Measurements from ENCODE around the gene HSPA1L.

DNA sequence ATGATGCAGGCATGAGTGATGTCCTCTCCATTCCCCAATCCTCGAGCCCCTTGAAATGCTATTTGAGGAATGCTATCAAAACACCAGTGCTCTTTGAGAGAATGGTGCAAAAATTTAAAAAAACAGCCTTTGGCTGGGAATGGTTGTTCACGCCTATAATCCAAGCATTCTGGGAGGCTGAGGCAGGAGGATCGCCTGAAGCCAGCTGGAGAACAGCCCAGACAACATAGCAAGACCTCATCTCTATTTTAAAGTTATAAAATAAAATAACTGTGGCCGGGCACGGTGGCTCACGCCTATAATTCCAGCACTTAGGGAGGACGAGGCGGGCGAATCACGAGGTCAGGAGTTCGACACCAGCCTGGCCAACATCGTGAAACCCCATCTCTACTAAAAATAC lies 15.3 kb downstream of the HSPA1L start:
- TF ChIP-seq, protein P1, sequence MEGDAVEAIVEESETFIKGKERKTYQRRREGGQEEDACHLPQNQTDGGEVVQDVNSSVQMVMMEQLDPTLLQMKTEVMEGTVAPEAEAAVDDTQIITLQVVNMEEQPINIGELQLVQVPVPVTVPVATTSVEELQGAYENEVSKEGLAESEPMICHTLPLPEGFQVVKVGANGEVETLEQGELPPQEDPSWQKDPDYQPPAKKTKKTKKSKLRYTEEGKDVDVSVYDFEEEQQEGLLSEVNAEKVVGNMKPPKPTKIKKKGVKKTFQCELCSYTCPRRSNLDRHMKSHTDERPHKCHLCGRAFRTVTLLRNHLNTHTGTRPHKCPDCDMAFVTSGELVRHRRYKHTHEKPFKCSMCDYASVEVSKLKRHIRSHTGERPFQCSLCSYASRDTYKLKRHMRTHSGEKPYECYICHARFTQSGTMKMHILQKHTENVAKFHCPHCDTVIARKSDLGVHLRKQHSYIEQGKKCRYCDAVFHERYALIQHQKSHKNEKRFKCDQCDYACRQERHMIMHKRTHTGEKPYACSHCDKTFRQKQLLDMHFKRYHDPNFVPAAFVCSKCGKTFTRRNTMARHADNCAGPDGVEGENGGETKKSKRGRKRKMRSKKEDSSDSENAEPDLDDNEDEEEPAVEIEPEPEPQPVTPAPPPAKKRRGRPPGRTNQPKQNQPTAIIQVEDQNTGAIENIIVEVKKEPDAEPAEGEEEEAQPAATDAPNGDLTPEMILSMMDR (IDR thresholded peaks at IDR 0.05) = no peak
- no peak for TF ChIP-seq POLR2A (IDR thresholded peaks at IDR 0.05)

Measured in body of pancreas (tissue), 4 donors.